ENCODE data around the gene ARFGEF3. TPM values are rescaled to one million over a fixed set of nuclear protein-coding genes. Genes with fewer than 3 reads are reported as not detected.

The ARFGEF3 gene
- total RNA-seq, 1 donor from 2014 or later, result 1.8 TPM

GRCh38 chr6:138387577-138388368 is 226.0 kb downstream of the ARFGEF3 start:
- H3K9me3 ChIP-seq, result no peaks in the 10 kb centered on the region
- H3K36me3 ChIP-seq, result no peaks in the 10 kb centered on the region
- intact Hi-C loops (cut with DNase I), result no loop called here
- TF ChIP-seq, protein P1, sequence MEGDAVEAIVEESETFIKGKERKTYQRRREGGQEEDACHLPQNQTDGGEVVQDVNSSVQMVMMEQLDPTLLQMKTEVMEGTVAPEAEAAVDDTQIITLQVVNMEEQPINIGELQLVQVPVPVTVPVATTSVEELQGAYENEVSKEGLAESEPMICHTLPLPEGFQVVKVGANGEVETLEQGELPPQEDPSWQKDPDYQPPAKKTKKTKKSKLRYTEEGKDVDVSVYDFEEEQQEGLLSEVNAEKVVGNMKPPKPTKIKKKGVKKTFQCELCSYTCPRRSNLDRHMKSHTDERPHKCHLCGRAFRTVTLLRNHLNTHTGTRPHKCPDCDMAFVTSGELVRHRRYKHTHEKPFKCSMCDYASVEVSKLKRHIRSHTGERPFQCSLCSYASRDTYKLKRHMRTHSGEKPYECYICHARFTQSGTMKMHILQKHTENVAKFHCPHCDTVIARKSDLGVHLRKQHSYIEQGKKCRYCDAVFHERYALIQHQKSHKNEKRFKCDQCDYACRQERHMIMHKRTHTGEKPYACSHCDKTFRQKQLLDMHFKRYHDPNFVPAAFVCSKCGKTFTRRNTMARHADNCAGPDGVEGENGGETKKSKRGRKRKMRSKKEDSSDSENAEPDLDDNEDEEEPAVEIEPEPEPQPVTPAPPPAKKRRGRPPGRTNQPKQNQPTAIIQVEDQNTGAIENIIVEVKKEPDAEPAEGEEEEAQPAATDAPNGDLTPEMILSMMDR (IDR thresholded peaks at IDR 0.05), result no peak
- no peaks in the 10 kb centered on the region for H3K4me1 ChIP-seq
- H3K27me3 ChIP-seq, result no peaks in the 10 kb centered on the region
- H3K27ac ChIP-seq, result no peak overlapping the region
- no peak overlapping the region for H3K4me3 ChIP-seq
- no peak for DNase-seq (ENCODE audit: low spot score in 2 of 2)

GRCh38 chr6:138389551-138389950 is 227.8 kb downstream of the ARFGEF3 start:
- Histone ChIP-seq H3K4me3 (no peak overlapping the region), H3K27me3 (no peaks in the 10 kb centered on the region), H3K4me1 (no peaks in the 10 kb centered on the region), H3K27ac (no peak overlapping the region), H3K36me3 (no peaks in the 10 kb centered on the region), H3K9me3 (no peaks in the 10 kb centered on the region)
- no peak for DNase-seq (ENCODE audit: low spot score in 2 of 2)
- TF ChIP-seq, protein P1 (IDR thresholded peaks at IDR 0.05), result no peak
- intact Hi-C loops (cut with DNase I), result no loop called here

Other genes starting within 250 kb of the ARFGEF3 start
- 14.5 TPM for gene PERP, start 54.5 kb upstream of the ARFGEF3 start, total RNA-seq
- not detected for gene PBOV1, start 56.6 kb downstream of the ARFGEF3 start, total RNA-seq
- gene SMIM28, start 216.0 kb downstream of the ARFGEF3 start, total RNA-seq, result not detected
- gene HEBP2, start 242.3 kb downstream of the ARFGEF3 start, total RNA-seq, result 63.2 TPM

Measured in ascending aorta (tissue), 2 donors.